Left lung (tissue), 10 donors: ENCODE measurements around the gene ALX4. TPM values are rescaled to one million over a fixed set of nuclear protein-coding genes. Genes with fewer than 3 reads are reported as not detected.

Experiments used
- ATAC-seq: fragments of 200-7000 bp; cut with Tn5 transposase; one replicate; pipeline ENCODE4 v1.9.1; 2020; ENCODE audit warnings: moderate library complexity
- DNase-seq, 4 donors: peaks; one replicate each; pipeline ENCODE4 v3.0.0-alpha.2; 2013 to 2020
- H3K27ac ChIP-seq, 2 donors: fragments of 200-600 bp; sonication (generic) in 1 of 2; one replicate each; pipeline versions ENCODE4 v1.5.0 to v1.8.0; 2020 to 2021
- H3K27me3 ChIP-seq, 2 donors: fragments of 200-600 bp; sonication (generic) in 1 of 2; one replicate each; pipeline versions ENCODE4 v1.5.0 to v1.8.0; 2020 to 2021
- H3K36me3 ChIP-seq, 2 donors: fragments of 200-600 bp; sonication (generic) in 1 of 2; one replicate each; pipeline versions ENCODE4 v1.5.0 to v1.8.0; 2020 to 2021
- H3K4me1 ChIP-seq, 2 donors: fragments of 200-600 bp; one replicate each; pipeline ENCODE4 v1.8.0; 2021
- H3K4me3 ChIP-seq, 2 donors: fragments of 200-600 bp; sonication (generic) in 1 of 2; one replicate each; pipeline versions ENCODE4 v1.5.0 to v1.8.0; 2020 to 2021; ENCODE audit warnings: mild to moderate bottlenecking in 1 of 2
- H3K9me3 ChIP-seq, 2 donors: fragments of 200-600 bp; sonication (generic) in 1 of 2; one replicate each; pipeline versions ENCODE4 v1.5.0 to v1.8.0; 2020 to 2021
- CTCF ChIP-seq, 2 donors: fragments of 200-600 bp; sonication (generic) in 1 of 2; IDR thresholded peaks; one replicate each; pipeline versions ENCODE4 v1.5.0 to v1.8.0; 2021; ENCODE audit warnings: antibody characterized with exemption in 2 of 2
- intact Hi-C, 2 donors: fragments of 100-400 bp; cut with DNase I; formaldehyde crosslinking; loops; one replicate each; pipeline versions ENCODE4 v1.11.2 to v1.14.2; 2022
- polyA plus RNA-seq, 6 donors: library from polyadenylated mRNA; unstranded; fragments of 120-200 nt; gene quantifications; one replicate each; pipeline ENCODE4 v1.2.1, GENCODE V29; 2013; ENCODE audit not compliant: insufficient read length in 6 of 6
- total RNA-seq, 2 donors: library from RNA; stranded (reverse); fragmentation: NEBNext Ultra II Directional; extraction: Animal tissue kit (Norgen Biotek cat#: 25700); gene quantifications; one replicate each; pipeline ENCODE4 v1.2.1, GENCODE V29; 2021
- donor health status: DM: no; HTN: yes; CAD: no.
- donor health status: DM: no; HTN: no; CAD: no.

The ALX4 gene
- total and polyA plus RNA-seq, 8 donors: 0.07 to 0.13 (median 0.10) TPM; not detected in 2

DNA sequence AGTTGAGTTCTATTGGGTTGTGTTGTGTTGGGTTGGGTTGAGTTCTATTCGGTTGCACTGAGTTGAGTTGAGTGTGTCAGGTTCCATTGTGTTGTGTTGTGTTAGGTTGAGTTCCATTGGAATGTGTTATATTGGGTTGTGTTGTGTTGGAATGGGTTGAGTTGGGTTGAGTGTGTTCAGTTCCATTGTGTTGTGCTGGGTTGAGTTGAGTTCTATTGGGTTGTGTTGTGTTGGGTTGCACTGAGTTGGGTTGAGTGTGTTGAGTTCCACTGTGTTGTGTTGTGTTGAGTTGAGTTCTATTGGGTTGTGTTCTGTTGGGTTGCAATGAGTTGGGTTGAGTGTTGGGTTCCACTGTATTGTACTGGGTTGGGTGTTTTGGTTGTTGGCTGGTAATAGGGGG, 35.5 kb downstream of the ALX4 start:
- DNase-seq (no peak), ATAC-seq (no peak)
- H3K9me3 ChIP-seq: no peaks in the 10 kb centered on the region
- H3K27me3 ChIP-seq: no peaks in the 10 kb centered on the region
- intact Hi-C loops: no loop called here
- H3K4me3 ChIP-seq: no peak overlapping the region
- H3K4me1 ChIP-seq: no peaks in the 10 kb centered on the region
- H3K36me3 ChIP-seq: no peaks in the 10 kb centered on the region
- TF ChIP-seq CTCF (IDR thresholded peaks at IDR 0.05): no peak
- H3K27ac ChIP-seq: no peak overlapping the region

DNA sequence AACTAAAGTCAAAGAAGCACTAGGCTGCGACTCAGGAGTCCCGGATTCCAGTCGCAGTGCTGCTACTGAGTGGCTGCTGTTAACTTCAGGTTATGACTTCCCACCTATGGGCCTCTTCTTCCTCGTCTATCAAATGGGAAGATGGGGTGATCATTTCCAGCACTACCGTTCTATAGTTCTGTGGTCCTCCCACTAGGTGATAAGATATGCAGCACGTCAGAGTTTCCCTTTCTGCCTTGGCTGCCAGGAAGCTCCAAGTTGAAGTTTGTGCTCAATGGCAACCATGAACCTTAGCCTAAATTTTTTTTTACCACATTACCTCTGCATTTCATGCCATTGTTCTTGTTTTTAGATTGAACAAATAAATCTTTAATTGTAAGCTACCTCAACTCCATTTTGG, 38.7 kb downstream of the ALX4 start:
- Histone ChIP-seq H3K4me3 (no peak overlapping the region), H3K4me1 (no peaks in the 10 kb centered on the region), H3K36me3 (no peaks in the 10 kb centered on the region), H3K9me3 (no peaks in the 10 kb centered on the region), H3K27me3 (no peaks in the 10 kb centered on the region), H3K27ac (no peak overlapping the region)
- no peak for ATAC-seq
- no peak for TF ChIP-seq CTCF (IDR thresholded peaks at IDR 0.05)
- no peak for DNase-seq
- intact Hi-C loops: no loop called here

- Histone ChIP-seq H3K27me3 (no peaks in the 10 kb centered on the region), H3K4me1 (no peaks in the 10 kb centered on the region), H3K27ac (no peak overlapping the region), H3K4me3 (no peak overlapping the region), H3K36me3 (no peaks in the 10 kb centered on the region), H3K9me3 (no peaks in the 10 kb centered on the region)
- TF ChIP-seq CTCF (IDR thresholded peaks at IDR 0.05): no peak
- intact Hi-C loops: no loop called here
- ATAC-seq (no peak), DNase-seq (no peak)
Measured at GRCh38 chr11:44270403-44271273, 39.3 kb downstream of the ALX4 start.

GRCh38 chr11:44269369-44270351, 40.3 kb downstream of the ALX4 start:
- ATAC-seq: peak; percentile 45
- no peaks in the 10 kb centered on the region for H3K36me3 ChIP-seq
- H3K27ac ChIP-seq: no peak overlapping the region
- no peaks in the 10 kb centered on the region for H3K9me3 ChIP-seq
- no peaks in the 10 kb centered on the region for H3K4me1 ChIP-seq
- no peaks in the 10 kb centered on the region for H3K27me3 ChIP-seq
- no peak overlapping the region for H3K4me3 ChIP-seq
- intact Hi-C loops: no loop called here
- TF ChIP-seq CTCF (IDR thresholded peaks at IDR 0.05): no peak
- DNase-seq: no peak

DNA sequence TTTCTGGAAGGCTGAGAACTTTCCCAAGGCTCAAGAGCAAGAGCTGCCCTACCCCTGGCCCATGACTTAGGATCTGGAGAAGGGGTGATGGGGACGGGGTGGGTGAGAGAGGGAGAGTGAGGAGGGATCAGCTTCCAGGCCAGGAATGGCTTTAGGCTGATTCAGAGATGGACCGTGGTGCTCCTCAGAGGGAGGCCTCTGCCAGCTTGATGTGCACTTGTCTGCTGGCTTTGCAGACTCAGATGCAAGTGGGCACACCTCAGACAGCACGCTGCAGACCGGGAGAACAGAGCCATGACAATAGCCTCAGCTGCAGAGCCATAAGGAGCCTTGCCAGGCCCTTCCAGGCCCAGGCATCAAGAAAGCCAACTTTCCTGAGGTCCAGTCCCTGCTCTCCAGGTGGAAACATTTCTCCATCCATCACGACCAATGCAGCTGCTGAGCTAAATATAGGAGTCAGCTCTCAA, 41.3 kb downstream of the ALX4 start:
- no peak overlapping the region for H3K27ac ChIP-seq
- ATAC-seq: no peak
- H3K27me3 ChIP-seq: no peaks in the 10 kb centered on the region
- H3K9me3 ChIP-seq: no peaks in the 10 kb centered on the region
- H3K36me3 ChIP-seq: no peaks in the 10 kb centered on the region
- no peak for DNase-seq
- intact Hi-C loops: no loop called here
- no peak overlapping the region for H3K4me3 ChIP-seq
- no peak for TF ChIP-seq CTCF (IDR thresholded peaks at IDR 0.05)
- H3K4me1 ChIP-seq: no peaks in the 10 kb centered on the region
